Measurements from ENCODE around the gene SELL.

DNA sequence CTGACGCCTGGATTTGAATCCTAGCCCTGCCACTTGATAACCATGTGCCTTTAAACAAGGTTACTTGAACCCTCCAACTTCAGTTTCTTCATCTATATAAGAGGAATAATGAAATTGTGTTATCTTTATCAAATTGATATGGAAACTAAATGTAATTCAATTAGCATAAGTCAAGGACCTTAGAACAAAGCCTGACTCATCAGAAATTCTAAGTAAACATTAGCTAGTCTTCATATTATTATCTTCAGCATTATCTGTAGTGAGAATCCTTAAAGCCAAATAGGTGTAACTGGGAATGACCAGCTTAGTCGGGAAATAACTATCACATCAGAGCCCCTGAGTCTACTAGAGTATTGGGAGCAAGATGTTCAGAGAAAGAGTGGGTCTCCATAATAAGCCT, 6.6 kb downstream of the SELL start:
- TF ChIP-seq POLR2AphosphoS5 (IDR thresholded peaks at IDR 0.05; ENCODE audit: borderline replicate concordance, low read depth, low read length) (no peak), EZH2 (IDR thresholded peaks at IDR 0.05) (no peak), FOXP2 (optimal IDR thresholded peaks at IDR 0.05; ENCODE audit: control extremely low read depth, extremely low read length, insufficient read depth) (no peak)
